ENCODE measurements around the gene EPHB1.

The EPHB1 gene
- 0.11 to 2.9 (median 0.73) reads per million in 18 experiments for total RNA-seq

DNA sequence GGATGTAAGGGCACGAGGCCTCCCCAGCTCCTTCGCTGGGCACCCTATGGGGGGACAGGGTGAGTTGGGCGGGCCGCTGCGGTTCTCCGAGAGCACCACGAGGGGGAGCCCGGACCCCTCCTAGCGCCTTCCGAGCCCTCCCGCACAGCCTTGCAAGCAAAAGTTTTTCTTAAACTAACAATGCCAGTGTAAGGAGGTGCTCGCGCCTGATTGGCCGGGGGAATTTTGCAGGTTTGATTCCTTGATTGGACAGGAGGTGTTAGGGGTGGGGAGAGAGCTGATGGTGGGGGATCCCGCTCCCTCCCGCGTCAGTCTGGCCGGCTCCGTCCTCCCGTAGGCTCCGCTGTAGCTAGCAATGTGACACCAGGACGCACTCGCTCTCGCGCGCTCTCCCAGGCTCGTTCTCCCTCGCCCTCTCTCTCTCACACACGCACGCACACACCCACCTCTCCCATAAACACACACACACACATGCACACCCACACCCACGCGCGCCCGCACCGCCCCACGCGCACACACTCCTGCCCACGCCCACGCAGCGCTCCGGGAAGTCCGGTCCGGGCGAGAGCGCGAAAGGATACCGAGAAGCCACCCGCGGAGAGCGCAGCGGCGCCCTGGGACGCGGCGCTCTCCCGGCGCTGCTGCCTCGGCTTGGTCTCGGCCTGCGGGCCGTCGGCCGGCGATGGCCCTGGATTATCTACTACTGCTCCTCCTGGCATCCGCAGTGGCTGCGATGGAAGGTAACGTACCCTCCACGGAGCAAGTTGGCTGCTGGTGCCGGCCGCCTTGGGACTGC, at the start of gene EPHB1:
Gene EPHB1, plus strand, starts transcription at position 311 of the 796 bp plus-strand sequence.
- DNase-seq, result peak; percentile 61 to 71

DNA sequence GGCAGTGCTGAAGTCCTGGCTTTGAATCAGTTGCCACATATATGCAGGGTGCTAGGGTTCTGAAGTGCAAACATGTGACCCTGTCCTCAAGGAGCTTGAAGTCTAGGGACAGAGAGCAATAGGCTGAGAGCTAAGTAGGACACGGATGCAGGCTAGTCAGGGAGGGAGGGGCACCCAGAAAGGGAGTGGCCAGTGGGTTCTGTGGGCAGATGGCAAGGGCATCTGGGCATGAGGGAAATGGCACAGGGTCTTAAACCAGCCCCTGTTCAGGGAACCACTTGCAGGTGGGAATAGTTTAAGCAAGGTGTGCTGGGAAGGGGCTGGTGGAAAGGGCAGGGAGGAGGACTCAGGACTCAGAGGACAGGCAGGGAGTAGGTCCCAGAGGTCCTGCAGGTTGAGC, 46.4 kb upstream of the EPHB1 start:
- no peak for DNase-seq

DNA sequence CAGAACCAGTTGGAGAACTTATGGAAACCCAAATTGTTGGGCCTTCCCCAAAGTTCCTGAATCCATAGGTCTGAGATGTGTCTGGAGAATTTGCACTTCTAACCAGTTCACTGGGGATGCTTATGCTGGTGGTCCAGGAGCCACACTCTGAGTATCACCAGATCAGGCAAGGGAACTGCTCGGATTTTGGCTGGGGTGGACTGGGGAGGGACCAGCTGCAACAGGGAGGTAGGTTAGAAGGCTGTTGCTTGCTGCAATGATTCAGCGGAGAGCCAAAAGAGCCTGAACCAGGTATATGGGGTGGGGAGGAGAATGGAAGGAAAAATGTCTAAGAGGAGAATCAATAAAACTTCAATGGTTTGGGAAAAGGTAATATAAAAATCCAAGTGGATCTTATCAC, 45.9 kb upstream of the EPHB1 start:
- no peak for DNase-seq

DNA sequence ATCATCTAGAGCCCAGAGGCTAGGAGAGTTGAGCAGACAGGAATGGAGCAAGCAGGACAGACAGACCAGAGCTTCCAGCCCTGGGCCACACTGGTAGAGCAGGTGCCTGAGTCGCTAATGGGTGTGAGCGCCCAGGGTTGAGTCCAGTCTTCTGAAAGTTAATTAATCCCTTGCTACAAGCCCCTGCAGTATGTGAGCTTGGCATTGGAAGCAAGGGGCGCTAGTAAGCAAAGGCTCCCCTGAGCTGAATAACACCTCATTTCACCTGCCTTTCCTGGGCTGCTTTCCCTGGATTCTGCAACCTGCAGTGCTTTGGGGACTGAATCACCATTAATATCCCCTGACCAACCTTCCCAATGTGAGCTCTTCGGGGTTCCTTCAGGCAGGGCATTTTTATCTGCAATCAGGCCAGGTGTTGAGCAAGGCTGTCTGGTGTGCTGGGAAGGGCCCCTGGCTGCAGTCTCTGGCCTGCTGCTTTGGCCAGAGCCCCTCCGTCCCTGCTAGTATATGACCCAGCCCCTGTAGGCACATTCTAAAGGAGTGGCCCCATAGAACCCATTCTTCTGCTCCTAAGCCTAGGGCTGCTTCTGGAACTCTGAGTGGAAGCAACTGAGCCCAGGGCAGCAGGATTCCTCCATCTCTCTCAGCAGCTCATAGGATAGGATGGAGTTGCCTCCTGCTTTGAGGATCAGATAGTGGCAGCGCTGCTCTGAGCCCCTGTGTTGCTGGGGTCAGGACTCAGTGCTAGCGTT, 45.1 kb upstream of the EPHB1 start:
- DNase-seq, result no peak

DNA sequence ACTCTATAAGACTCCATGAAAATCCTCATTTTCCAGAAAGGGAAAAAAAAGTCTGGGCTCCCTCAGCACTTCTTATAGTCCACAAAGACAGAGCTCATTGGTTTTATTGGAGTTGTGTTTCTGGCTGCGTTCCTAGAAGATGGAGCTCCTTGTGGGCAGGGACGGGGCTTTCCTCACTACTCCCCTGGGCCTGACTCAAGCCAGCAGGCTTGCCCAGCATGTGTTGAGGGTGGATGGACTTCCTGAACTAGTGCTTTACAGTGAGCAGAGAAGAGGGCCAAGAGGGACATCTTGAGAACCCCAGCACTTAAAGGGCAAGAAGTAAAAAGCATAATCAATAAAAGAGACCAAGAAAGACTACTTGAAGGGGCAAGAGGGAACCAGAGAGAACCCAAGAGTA, 43.2 kb upstream of the EPHB1 start:
- DNase-seq, result no peak

DNA sequence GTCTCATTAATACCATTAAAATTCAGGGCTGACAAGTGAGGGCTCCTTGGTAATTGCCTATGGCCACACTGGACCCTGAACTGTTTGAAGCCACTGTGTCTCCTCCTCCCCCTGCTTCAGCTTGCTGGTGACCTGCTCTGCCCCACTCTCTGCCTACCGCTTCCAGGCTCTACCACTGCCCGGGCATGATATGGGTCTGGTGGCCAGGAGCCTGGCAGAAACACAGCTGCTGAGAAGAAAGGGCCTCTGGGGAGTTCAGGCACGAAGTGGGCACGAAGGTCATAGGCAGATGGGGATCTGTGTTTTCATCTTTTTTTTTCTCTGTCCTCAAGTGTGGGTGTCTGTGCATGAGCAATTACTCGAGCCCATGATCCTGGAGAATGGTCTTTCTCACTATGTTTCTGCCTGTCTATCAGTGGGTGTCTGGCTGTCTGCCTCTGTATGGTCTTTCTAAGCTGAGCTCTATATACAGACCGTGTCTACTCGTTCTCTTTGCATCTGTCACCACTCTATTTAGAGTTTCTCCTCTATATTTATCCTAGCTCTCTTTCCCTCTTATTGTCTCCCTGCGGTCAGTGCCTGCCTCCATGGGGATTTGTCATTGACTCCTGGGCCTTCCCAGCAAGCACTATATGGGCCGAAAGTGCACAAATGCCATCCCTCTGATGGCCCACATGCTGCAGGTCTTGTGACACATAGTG, 42.1 kb upstream of the EPHB1 start:
- no peak for DNase-seq

DNA sequence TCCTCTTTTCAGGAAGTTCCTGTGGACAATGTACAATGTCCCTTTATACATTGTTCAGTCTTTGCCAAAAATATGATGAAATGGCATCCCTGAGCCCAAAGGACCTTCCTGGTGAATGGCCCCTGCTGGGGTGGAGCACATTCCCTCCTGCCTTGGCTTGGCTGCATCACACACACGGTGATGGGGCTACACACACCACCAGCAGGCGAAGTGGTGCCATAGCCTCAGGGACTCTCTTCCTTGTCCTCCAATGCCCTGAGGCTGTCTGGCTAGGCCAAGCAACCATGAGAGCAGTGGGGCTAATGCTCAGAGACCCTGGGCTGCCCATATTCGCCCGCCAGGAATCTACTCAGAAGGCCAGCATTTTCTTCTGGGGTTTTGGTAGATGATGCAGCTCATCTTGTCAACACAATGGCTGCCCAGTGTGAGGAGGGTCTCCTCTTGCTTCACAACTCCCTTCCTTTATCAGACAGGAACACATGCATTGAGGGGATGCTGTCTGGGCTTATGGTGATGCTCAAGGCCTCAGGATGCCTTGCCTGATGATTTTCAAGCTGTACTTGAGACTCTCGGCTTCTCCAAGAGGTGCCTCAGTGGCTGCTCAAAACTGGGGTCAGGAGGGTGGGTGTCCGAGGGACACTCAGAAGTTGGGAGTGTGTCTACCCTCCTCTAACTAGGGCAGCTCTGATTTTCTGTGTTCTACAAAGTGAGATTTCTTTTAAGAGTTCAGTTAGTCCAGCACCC, 40.9 kb upstream of the EPHB1 start:
- no peak for DNase-seq

DNA sequence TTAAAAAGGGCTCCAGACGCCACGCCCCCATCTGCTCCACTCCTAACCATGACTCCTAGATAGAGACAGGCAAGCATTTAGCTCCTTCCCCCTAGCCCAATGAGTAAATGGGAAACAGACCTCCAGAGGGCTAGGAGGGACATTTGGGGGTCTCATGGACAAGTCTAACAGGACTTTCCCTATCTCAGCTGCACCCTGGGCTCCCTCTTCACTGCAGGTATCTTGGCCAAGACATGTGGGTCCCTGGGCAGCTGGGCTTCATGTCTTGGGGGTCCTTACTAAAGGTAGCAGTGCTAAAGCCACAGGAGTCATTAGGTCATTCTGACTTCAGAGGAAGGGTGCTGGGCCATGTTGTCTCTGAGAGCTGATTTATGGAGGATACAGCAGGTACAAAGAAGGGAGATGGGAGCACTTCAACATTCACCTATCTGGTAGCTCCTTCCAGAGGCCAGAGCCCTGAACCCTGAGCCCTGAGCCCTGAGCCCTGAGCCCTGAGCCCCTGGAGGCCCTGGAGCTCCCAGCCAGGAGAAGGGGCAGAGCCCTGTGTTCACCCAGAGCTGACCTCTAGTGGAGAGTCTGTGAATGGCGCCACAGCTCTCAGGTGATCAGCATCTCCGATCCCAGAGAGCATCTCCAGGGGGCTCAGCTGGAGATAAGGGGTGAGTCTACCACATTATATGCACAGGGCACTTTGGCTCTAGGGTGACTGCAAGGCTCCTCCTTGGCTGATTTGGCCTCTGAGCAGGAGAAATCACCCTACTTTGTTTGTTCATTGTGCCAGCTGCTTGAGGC, 40.1 kb upstream of the EPHB1 start:
- peak; percentile 8 to 47 for DNase-seq

DNA sequence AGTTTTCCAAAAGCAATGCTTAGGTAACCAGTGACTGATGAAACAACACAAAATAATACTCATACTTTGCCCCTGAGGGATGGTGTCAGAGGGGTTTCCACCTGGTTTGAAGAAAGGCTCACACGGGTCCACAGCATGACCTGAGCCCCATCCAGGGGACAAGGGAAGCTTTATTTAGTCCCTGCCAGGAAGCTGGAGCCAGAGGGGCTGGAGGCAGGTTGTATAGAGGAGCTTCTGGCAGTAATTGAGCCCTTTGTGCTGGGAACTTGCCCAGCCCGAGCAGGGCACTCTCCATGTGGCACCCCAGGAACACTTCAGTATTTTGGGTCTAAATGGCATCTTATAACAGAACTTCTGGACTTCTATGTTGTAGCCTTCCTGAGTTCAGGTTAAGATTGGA, 39.2 kb upstream of the EPHB1 start:
- no peak for DNase-seq

DNA sequence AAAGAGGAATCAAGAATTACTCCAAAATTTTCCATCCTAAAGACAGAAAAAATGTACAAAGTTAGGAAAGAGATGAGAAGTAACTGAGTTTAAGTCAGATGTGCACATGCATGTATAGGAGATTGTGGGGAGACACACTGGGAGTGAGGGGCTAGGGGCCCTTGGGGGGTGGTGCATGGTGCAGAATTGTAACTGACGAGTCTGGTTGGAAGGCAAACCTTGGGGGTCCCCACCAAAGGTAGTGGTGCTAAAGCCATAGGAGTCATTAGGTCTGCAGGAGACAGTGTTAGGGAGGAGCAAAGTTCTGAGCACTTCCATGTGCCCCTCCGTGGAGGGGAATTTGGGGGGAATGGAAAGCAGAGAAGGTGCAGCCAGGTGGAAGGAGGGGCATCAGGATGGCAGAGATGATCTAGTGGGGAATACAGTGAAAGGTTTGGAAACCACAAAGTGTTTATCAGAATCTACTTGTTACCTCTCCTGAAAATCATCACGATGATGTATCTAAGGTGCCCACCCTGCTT, 37.5 kb upstream of the EPHB1 start:
- no peak for DNase-seq

DNA sequence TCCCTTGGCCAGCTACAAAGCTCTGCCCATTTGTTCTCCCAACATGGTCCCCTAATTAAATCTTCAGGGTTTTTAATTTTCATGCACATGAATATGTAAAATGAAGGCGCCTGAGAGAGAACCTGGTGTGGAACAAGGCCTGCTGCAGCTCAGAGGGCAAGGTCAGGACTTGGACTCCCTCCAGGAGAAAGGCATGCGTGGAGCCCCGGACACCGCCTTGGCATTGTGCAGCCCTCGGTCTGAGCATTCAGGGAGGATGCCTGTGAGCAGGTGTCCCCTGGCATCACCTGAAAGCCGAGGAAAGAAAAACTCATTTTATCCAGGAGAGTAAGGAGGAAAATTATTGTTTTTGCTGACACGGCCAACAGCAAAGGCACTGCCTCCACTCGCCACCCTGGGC, 33.8 kb upstream of the EPHB1 start:
- no peak for DNase-seq

DNA sequence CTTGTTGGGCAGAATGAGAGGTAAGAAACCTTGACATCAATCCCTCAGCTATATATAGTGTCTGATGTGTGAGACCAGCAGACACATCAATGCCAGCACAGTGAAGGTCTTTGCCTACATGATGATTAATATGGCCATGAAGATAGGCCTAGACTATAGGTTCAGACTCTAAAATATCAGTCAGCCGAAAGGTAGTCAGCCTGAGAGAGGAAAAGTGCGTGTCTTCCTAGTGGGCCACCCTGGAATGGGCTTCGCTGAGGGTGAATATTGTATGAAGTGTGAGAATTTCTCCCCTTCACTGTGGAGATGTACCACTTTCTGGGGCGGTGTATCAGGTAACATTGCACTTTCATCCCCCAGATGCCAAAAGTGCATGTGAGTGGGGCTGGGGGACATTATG, 33.0 kb upstream of the EPHB1 start:
- DNase-seq, result no peak

DNA sequence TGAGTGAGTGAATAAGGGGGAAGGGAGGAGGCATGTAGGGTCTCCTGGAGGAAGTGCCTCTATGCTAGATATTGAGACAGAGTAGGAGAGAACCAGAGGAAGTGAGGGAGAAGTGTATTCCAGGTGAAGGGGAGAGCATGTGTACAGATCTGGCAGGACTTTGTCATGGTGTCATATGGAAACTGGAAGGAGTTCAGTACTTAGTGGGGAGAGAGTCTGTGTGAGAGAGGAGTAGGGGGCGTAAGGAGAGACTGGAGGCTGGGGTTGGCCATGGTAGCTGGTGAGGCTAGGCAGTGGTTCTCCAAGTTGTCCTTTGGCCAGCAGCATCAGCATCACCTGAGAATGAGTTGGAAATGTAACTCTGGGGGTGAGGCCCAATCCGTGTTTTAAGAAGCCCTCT, 29.6 kb upstream of the EPHB1 start:
- DNase-seq, result no peak

DNA sequence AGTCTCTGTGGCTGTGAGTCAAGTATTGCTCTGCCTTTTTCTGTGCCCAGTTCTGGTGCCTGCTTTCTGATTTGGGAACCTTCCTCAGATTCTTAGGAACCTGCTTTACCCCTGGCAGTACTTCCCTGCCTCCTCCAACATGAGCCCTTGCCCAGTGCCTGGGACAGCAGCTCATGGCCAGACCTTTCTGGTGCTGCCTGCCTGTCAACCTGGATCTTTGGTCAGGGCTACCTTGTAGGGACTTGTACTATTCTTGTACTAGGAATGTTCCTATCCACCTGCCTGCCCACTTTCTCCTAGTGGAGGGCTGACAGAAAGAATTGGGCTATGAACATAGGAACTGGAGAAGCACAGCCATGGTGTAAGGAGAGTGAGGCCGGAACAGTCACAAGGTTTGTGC, 28.8 kb upstream of the EPHB1 start:
- DNase-seq, result no peak

DNA sequence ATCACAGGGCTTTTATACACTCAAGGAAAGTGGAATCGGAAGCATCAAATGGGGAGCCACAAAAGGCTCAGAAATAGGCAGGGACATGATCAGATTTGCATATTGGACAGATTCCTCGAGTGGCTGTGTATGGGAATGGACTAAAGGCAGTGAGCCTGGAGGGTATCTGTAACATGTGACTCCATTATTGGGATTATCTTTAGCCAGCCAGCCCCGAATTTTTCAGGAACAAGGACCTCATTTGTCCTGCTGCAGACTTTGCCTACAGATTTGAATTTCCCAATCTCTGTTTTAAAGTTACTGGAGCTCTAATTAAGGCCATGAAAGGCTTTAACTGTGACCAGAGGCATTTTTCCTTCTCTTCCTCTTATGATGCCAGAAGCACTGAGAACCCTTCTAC, 26.9 kb upstream of the EPHB1 start:
- no peak for DNase-seq

DNA sequence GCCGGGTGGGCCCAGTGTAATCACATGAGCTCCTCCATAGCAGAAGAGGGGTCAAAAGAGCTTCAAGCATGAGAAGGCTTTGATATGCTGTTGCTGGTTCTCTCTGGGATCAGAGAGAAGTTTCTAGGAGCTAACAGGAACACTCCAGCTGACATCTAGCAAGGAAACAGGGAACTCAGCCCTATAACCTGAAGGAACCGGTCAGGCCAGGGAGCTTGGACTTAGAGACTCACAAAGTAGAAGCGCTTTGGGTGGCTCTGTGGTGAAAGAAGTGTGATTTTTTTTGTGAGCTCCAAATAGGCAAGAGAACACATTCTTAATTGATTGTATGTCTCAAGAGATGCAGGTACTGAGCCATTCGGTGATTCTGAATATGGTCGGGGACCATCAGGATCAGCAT, 26.2 kb upstream of the EPHB1 start:
- DNase-seq, result no peak

DNA sequence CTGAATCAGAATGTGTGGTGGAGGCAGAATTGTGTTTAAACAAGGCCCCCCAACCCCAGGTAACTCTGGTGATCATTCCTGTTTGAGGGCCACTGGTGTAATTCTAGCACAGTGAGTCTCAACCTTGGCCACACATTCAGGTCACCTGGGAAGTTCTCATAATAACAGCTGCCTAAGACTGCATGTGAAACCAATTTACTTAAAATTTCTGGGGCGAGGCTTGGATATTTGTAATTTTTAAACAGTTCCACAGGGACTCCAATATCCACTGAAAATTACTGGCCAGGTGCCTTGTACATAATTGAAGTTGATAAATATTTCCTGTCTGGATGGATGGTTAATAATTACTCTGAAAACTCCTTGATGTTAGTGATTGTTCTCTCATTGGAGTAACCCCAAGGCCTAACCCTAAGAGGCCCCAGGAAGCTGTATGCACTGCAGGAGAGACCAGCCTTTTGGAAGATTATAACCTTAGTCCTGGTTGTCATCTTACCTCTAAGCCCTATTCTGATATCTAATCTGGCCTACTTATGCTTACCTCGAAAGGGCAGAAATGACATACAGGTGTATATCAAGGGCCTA, 25.7 kb upstream of the EPHB1 start:
- no peak for DNase-seq

DNA sequence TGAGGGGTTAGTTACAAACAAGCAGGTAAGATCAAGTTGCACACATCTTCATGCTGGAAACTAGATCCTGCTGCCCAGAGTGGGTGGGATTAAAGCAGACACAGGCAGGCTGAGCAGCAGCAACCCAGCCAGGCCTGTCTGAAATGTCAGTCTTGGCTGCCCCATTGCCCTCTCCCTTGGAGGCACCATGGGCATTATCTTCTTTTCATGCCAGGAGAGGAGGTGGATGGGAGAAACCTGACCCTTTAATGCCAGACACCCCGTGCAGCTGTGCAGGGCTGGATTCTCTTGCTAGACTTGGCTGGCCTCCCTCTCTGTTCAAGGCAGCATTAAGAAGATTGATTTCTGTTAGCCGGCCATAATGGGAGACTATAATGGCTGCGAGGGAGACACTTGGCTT, 23.0 kb upstream of the EPHB1 start:
- no peak for DNase-seq

DNA sequence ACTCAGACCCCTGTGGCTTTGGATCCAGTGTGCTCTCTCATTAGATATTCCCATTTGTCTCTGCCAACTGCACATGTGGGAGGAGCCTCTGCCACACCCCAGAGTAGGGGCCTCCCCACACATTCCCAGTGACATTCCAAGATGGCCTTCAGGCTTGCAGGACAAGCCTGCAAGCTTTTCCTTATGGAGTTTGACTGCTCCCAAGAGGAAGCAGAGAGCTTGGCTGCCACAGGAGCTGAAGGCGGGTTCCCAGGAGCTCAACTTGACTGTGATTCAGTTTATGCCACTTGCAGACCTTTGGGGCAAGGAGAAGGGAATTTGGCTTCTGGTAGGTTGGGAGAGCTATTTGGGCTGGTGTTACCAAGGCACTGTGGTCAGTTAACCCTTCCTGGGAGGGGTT, 22.5 kb upstream of the EPHB1 start:
- DNase-seq, result no peak

DNA sequence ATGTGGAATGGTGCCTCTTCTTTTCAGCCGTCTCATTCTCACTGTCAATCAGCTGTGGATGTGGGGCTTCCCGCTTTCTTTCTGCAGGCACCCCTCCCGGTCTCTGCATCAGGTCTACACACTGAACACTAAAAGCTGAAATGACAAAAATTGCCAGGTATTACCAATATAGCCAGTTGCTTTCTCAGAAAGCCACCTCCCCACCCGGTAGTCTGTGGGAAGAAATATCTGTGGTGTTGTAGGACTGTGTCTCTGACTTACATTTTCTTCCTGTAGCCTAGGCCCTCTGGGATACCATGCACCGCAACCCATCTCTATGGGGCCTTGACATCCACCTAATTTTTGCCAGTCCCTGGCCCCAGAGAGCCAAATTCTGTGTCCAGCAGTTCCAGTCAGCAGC, 19.2 kb upstream of the EPHB1 start:
- DNase-seq, result no peak

DNA sequence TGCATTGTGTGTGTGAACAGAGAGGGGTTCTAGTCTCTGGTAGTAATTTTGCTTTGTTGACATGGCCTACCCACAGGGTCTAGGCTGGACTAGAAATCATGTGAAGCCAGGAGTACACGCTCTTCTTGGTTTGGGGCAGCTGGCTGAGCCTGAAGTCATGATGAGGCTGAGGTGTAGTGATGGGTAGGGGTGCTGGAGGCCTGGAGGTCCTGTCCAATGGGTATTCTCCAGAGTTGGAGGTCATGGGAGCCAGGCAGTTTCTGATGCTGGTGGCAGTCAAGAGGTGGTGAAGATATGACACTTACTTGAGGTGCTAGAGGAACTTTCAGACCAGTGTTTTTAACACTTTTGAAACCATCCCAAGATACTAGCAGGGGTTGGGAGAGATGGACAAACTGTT, 18.5 kb upstream of the EPHB1 start:
- no peak for DNase-seq
